Measurements from ENCODE around the gene AKAP6.

Gene AKAP6

DNA sequence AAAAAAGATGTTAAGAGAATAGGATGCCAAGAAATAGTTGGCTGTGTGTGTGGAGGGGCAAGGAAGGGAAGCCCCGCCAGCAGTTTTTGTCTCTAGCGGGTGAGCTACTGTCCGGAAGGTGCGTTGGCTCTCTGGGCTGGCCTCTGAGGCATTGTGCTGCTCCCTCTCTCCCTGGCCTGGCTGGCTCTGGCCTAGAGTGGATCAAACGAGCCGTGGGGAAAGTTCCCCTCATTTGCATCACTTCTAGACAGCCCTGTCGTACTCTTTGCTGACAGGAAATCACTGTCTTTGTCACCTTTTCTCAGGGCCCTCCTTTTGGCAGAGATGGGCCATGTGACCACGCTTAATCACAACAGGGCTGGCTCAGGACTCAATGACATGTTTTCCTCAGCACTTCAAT, 373.5 kb downstream of the AKAP6 start:
- Mint-ChIP-seq H3K27me3 (peaks cover 2% of the 10 kb centered on the region), H3K4me3 (no peak overlapping the region), H3K36me3 (ENCODE audit: low read depth) (no peaks in the 10 kb centered on the region), H3K4me1 (ENCODE audit: low read depth) (peaks cover 12% of the 10 kb centered on the region), H3K9me3 (no peaks in the 10 kb centered on the region), H3K27ac (peak overlapping the region; percentile 45)
- intact Hi-C loops (cut with micrococcal nuclease) = no loop called here

DNA sequence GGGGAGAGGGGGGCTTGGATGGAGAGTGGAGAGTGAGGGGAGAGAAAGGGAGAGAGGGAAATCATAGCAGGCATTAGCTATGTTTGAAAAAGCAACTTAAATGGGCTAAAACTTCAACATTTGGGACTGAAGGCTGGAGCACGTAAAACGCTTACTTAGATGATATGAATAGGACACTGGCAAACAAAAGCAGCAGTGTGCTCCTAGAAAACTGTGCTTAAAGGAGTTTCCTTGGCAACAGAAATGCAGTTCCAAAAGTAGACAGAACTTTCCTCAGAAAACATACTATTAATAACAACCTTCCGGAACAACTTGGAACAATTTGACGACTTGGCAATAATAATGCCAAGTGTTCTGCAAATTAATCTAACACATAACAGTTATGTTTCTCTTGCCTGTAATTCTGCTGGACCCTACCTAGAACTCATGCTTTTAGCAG, 374.1 kb downstream of the AKAP6 start:
- intact Hi-C loops (cut with micrococcal nuclease) = no loop called here
- Mint-ChIP-seq H3K4me3 (no peak overlapping the region), H3K4me1 (ENCODE audit: low read depth) (peaks cover 12% of the 10 kb centered on the region), H3K9me3 (no peaks in the 10 kb centered on the region), H3K36me3 (ENCODE audit: low read depth) (no peaks in the 10 kb centered on the region), H3K27me3 (peaks cover 4% of the 10 kb centered on the region), H3K27ac (peak overlapping the region; percentile 45)

DNA sequence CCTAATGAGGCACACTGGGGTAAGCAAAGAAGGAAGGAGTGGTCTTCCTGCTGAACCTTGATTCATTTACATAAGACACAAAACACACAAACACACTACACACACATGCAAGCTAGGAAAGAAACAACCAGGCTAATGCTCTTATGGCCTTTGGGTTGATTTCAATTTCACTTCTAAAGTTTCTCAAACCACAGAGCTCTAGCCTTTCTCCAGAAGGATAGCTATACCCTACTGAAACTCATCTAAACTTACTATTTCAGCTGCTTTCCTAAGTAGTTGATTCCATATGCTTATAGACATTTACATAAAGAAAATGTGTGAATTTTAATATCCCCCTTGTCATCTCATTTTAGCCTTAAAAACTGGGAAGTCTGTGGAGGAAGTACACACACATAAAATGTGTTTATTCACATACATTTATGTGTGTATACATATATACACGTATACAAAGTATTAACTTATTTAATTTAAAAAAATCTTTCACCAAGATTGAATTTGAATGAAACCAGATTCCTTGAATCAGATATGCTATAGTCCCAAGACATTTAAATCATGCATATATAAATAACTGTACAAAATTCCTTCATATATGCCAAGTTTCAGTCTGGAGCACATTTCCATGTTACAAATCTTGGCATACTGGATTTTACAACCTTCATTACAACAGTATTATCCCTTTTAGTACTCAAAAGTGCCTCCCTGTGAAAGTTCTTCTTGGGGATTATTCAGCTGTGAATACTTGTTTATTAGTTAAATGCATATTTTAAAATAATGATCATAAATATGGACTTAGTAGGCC, 377.8 kb downstream of the AKAP6 start:
- peaks cover 7% of the 10 kb centered on the region for H3K27me3 Mint-ChIP-seq
- H3K4me3 Mint-ChIP-seq = no peak overlapping the region
- intact Hi-C loops (cut with micrococcal nuclease) = no loop called here
- H3K4me1 Mint-ChIP-seq (ENCODE audit: low read depth) = peaks cover 12% of the 10 kb centered on the region
- H3K36me3 Mint-ChIP-seq (ENCODE audit: low read depth) = no peaks in the 10 kb centered on the region
- peak overlapping the region; percentile 74 for H3K27ac Mint-ChIP-seq
- no peaks in the 10 kb centered on the region for H3K9me3 Mint-ChIP-seq

DNA sequence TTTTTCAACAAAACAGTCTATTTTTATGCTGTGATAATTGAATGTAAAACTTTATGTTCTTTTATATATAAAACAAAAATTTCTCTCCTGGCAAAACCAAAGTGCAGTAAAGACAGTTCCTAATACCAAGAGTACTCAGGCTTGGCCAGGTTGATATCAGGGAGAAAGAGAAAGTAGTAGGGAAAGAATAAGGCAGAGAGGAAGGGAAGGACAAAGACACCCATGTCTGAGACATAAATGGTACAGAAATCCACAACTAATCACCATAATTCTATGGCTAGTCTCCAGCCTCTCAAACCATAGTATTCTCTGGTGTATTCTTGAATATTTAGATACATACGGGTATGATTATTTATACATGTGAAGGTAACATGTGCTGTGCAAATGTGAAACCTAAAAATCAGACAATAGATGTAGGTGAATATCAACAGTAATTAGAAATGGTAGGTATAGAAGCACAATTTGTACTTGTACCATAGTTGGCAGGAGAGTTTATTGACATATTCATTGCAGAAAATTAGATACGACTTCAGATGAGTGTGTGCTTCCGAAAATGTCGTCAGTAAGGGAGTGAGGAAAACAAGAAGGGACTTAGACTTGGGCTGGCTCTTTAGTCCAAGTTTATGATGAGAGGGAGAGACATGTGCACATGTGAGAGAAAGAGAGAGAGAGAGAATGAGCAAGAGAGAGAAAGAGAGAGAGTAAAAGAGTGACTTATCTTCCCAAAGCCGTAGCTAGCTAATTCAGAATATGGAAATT, 378.8 kb downstream of the AKAP6 start:
- Mint-ChIP-seq H3K4me3 (no peak overlapping the region), H3K27ac (no peak overlapping the region), H3K36me3 (ENCODE audit: low read depth) (no peaks in the 10 kb centered on the region), H3K4me1 (ENCODE audit: low read depth) (peaks cover 12% of the 10 kb centered on the region), H3K27me3 (peaks cover 7% of the 10 kb centered on the region), H3K9me3 (no peaks in the 10 kb centered on the region)
- intact Hi-C loops (cut with micrococcal nuclease) = no loop called here

DNA sequence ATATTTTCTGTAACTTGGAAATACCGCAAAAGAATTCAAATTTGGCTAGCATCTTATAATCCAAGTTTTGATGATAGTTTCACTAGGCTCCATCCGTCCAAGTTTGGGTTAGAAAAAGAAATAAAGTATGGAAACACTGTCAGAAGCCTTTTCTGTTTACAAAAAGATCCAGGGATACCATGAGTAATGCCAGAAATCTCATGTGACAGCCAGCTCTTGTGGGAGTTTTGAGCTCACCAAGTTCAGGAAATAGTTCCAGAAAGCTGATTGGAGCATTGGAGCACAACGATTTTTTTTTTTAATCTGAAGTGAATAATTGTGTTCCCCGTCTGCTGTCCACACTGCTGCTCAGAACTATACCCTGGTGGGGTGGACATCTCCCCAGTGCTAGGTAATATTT, 379.9 kb downstream of the AKAP6 start:
- Mint-ChIP-seq H3K27me3 (peaks cover 5% of the 10 kb centered on the region), H3K4me3 (no peak overlapping the region), H3K9me3 (no peaks in the 10 kb centered on the region), H3K36me3 (ENCODE audit: low read depth) (no peaks in the 10 kb centered on the region), H3K4me1 (ENCODE audit: low read depth) (peaks cover 12% of the 10 kb centered on the region), H3K27ac (no peak overlapping the region)
- intact Hi-C loops (cut with micrococcal nuclease) = no loop called here

DNA sequence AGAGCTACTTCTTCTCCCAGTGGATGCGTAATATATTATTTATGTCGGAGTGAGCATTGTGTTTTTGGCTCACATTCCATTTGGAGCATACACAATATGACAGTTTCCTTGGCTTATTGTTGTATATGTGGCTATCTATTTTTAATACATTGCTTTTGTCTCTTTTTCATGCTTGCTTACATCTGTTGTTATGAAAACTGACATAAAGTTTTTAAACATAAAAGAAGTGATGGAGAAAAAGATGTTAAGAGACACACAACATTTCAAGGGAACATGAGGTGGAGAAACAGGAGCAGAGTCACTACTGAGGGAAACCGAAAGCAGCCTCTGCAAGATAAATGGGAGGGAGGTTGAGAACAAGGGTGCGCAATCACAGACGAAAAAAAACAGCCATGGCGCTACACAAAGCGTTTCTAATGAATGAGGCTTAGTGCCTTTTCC, 381.2 kb downstream of the AKAP6 start:
- no peaks in the 10 kb centered on the region for H3K36me3 Mint-ChIP-seq (ENCODE audit: low read depth)
- H3K4me1 Mint-ChIP-seq (ENCODE audit: low read depth) = peaks cover 12% of the 10 kb centered on the region
- no peaks in the 10 kb centered on the region for H3K9me3 Mint-ChIP-seq
- H3K27ac Mint-ChIP-seq = no peak overlapping the region
- no peak overlapping the region for H3K4me3 Mint-ChIP-seq
- intact Hi-C loops (cut with micrococcal nuclease) = loop anchor here (10.0 kb wide), 2 partner anchors 725 to 1085 kb away; no protein-coding TSS in a partner anchor
- H3K27me3 Mint-ChIP-seq = peaks cover 5% of the 10 kb centered on the region

DNA sequence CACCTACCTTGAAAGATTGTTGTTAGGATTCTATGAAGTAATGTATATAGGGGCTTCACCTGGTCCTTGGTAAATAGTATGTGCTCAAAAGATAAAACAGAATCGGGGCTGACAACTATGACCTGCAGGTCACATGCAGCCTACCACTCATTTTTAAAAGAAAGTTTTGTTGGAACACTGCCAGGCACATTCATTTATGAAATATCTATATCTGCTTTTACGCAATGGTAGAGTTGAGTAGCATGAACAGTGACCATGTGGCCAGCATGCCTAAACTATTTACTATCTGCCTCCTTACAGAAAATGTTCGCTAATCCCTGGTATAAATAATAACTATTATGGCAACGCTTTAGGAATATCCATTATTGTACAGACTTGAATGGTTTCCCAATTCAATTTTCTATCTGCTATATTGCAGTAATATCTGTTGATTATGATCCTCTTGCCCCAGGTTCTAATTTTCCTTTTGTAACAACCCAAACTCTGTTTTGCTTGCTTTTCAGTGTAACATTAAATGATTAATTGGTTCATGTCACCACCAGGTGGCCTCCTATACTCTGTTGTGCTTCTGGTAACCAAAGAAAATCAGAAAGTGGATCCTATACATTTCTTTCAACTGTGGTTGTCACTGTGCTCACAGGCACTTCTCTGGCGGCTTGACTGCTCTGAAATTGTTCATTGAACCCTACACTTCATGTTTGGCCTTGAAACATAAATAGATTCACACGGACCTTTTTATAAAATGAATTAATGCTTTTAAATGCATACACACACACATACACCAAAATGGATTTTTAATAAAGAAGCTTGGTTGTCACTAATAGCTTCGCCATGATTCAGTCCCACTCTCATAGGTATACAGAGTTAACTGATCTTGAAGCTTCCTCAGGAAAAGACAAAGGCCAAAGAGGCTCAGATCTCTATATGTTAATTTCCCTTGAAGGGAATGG, 381.9 kb downstream of the AKAP6 start:
- peaks cover 9% of the 10 kb centered on the region for H3K4me1 Mint-ChIP-seq (ENCODE audit: low read depth)
- H3K9me3 Mint-ChIP-seq = no peaks in the 10 kb centered on the region
- H3K4me3 Mint-ChIP-seq = no peak overlapping the region
- H3K36me3 Mint-ChIP-seq (ENCODE audit: low read depth) = no peaks in the 10 kb centered on the region
- intact Hi-C loops (cut with micrococcal nuclease) = loop anchor here (10.0 kb wide), 2 partner anchors 724 to 1084 kb away; no protein-coding TSS in a partner anchor
- peaks cover 5% of the 10 kb centered on the region for H3K27me3 Mint-ChIP-seq
- H3K27ac Mint-ChIP-seq = no peak overlapping the region

DNA sequence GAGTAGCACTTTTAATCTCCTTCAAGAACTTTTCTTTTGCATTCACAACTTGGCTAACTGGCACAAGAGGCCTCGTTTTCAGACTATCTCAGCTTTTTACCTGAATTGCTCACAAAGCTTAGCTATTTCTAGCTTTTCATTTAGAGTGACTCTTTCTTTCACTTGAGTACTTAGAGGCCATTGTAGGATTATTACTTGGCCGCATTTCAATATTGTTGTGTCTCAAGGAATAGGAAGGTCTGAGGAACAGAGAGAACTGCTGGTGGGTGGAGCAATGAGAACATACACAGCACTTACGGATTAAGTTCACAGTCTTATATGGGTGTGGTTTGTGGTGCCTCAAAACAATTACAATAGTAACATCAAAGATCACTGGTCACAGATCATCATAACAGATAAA, 384.8 kb downstream of the AKAP6 start:
- intact Hi-C loops (cut with micrococcal nuclease) = loop anchor here (10.0 kb wide), 2 partner anchors 721 to 1081 kb away; no protein-coding TSS in a partner anchor
- Mint-ChIP-seq H3K27ac (no peak overlapping the region), H3K9me3 (no peaks in the 10 kb centered on the region), H3K27me3 (peaks cover under 1% of the 10 kb centered on the region), H3K36me3 (ENCODE audit: low read depth) (no peaks in the 10 kb centered on the region), H3K4me1 (ENCODE audit: low read depth) (no peaks in the 10 kb centered on the region), H3K4me3 (no peak overlapping the region)

DNA sequence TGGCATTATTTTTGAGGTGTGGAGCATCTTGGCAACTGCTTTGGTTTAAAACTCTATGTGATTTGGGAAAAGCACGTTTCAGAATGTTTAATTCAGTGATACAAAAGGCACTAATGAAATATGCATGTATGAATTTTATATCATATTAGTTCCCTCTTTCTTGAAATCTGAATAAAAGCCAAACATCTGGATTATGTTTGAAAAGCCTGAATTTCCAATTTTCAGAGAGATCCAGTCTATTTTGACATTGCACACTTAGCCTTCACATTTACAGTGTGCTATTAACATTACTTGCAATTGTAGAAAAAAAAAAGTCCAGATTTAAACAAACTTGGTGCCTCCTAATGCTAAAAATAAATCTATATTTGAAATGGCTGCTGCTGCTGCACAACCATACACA, 390.5 kb downstream of the AKAP6 start:
- Mint-ChIP-seq H3K9me3 (no peaks in the 10 kb centered on the region), H3K4me1 (ENCODE audit: low read depth) (no peaks in the 10 kb centered on the region), H3K27me3 (no peaks in the 10 kb centered on the region), H3K27ac (no peak overlapping the region), H3K4me3 (no peak overlapping the region), H3K36me3 (ENCODE audit: low read depth) (no peaks in the 10 kb centered on the region)
- intact Hi-C loops (cut with micrococcal nuclease) = loop anchor here (10.0 kb wide), 2 partner anchors 715 to 1075 kb away; no protein-coding TSS in a partner anchor

DNA sequence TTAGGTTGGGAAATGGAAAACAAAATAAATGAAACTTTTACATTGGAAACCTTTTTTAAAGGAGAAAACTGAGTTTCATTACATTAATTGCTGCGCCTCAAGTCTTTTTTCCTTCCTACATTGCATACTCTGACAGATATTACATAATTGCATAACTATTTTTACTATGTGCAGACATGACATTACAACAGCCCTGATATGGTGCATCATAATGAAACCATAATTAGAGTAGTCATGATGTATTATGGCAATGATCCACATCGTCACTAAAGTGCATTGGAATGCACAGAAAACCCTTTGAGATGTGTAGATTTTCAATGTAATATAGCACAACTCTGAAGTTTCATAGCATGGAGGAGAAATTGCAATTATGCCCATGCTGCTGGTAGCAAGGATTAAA, 391.8 kb downstream of the AKAP6 start:
- Mint-ChIP-seq H3K4me3 (no peak overlapping the region), H3K9me3 (no peaks in the 10 kb centered on the region), H3K27ac (no peak overlapping the region), H3K4me1 (ENCODE audit: low read depth) (no peaks in the 10 kb centered on the region), H3K27me3 (no peaks in the 10 kb centered on the region), H3K36me3 (ENCODE audit: low read depth) (no peaks in the 10 kb centered on the region)
- intact Hi-C loops (cut with micrococcal nuclease) = no loop called here

DNA sequence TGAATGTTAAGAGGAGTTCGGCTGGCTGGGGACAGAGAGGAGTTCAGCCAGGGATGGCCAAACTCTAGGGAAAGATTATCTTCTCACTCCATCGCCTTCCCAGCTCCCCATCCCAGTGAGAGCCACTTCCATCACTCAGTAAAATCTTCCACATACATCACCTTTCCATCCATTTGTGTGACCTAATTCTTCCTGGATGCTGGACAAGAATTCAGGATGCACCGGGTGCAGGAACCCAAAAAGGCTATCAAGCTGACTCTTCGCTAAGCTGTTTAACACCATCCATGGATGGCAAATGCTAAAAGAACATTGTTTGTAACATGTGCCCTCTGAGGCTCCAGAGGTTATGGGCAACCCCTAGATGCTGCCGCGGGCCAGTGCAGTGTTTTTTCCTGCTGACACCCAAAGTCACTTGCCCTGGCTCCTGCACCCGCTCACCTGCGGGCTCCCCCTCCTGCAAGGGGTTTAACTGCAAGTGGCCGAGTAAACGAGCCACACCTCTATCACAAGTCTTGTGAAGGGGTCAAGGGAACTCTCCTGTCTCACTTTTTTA, 393.6 kb downstream of the AKAP6 start:
- no peak overlapping the region for H3K27ac Mint-ChIP-seq

DNA sequence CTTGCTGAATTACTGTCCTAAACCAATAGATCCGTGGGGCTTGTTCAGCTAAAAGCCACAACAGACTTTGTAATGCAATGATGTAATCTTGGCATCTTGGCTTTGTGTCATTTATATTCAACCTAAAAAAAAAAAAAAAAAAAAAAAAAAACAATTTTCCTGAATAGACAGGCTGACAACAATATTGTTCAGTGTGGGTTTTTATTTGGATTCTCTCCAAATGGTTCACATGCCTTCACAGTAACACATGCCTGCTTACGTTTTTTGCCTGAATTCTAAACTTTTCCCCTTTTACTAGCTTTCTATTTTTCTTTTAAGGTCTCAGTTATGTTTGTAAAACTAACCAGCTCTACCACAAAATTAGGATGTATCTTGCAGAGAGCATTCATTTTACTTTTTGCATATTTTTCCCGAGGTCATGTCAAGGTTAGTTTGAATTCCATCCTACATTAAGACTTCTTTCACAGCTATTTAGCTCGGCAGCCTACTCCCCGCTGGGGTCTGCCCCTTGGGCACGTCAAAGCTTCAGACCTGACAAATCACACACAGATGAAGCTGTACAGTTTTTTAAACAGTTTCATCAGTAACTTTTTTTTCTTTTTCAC, 395.9 kb downstream of the AKAP6 start:
- Mint-ChIP-seq H3K9me3 (no peaks in the 10 kb centered on the region), H3K4me1 (ENCODE audit: low read depth) (no peaks in the 10 kb centered on the region), H3K4me3 (no peak overlapping the region), H3K27ac (no peak overlapping the region), H3K27me3 (no peaks in the 10 kb centered on the region), H3K36me3 (ENCODE audit: low read depth) (no peaks in the 10 kb centered on the region)
- intact Hi-C loops (cut with micrococcal nuclease) = no loop called here

More for the DNA sequence above, 393.6 kb downstream of the AKAP6 start:
- Mint-ChIP-seq H3K4me3 (no peak overlapping the region), H3K36me3 (ENCODE audit: low read depth) (no peaks in the 10 kb centered on the region), H3K4me1 (ENCODE audit: low read depth) (no peaks in the 10 kb centered on the region), H3K27me3 (no peaks in the 10 kb centered on the region), H3K9me3 (no peaks in the 10 kb centered on the region)
- intact Hi-C loops (cut with micrococcal nuclease) = no loop called here

DNA sequence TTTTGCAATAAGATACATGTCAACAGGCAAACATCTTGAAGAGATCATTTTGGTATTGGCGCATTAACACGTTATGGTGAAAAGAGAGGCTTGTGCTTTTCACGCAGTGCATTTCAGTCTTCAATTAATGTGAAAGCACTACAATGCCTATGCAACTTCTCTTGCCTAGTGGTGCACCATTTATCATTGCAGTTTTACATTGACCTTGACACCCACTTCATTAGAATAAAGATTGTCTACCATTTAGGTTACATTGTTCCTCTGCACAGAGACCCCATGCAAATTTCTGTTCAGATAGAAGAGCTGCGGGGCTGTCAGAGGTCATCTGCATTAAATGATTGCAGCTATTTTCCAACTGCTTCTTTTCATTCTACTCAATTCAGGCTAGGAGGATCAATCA, 397.4 kb downstream of the AKAP6 start:
- intact Hi-C loops (cut with micrococcal nuclease) = no loop called here
- Mint-ChIP-seq H3K36me3 (ENCODE audit: low read depth) (no peaks in the 10 kb centered on the region), H3K27me3 (no peaks in the 10 kb centered on the region), H3K27ac (no peak overlapping the region), H3K9me3 (no peaks in the 10 kb centered on the region), H3K4me3 (no peak overlapping the region), H3K4me1 (ENCODE audit: low read depth) (no peaks in the 10 kb centered on the region)
